Astrocyte (in vitro differentiated cells and primary cell): Measurements from ENCODE around the gene SLC2A13. TPM values are rescaled to one million over a fixed set of nuclear protein-coding genes. Genes with fewer than 3 reads are reported as not detected.

Experiments used
- DNase-seq: peaks from one replicate; pipeline ENCODE4 v3.0.0-alpha.2; 2010; ENCODE audit warnings: low read depth
- FAIRE-seq: peaks from 2 replicates; lab custom pipeline; 2011; peaks lifted over from hg19 to GRCh38; lab: Jason Lieb, UNC
- H2AFZ ChIP-seq: 2 replicates; pipeline ENCODE4 v1.6.0; 2012; ENCODE audit warnings: low read depth, low read length, inconsistent platforms
- H3K27ac ChIP-seq: 2 replicates; pipeline ENCODE4 v1.5.1; 2011; ENCODE audit warnings: low read depth, low read length, inconsistent platforms
- H3K27me3 ChIP-seq: 2 replicates; pipeline ENCODE4 v1.6.0; 2011; ENCODE audit warnings: low read length, inconsistent platforms; ENCODE audit not compliant: insufficient read depth
- H3K36me3 ChIP-seq: 2 replicates; pipeline ENCODE4 v1.5.1; 2011; ENCODE audit warnings: low read length, inconsistent platforms; ENCODE audit not compliant: insufficient read depth
- H3K4me1 ChIP-seq: 2 replicates; pipeline ENCODE4 v1.5.1; 2011; ENCODE audit warnings: low read length, inconsistent platforms; ENCODE audit not compliant: insufficient read depth
- H3K4me2 ChIP-seq: 2 replicates; pipeline ENCODE4 v1.6.0; 2012; ENCODE audit warnings: low read length, inconsistent platforms
- H3K4me3 ChIP-seq: 2 replicates; pipeline ENCODE4 v1.5.1; 2011; ENCODE audit warnings: low read depth, mild to moderate bottlenecking, low read length, inconsistent platforms; ENCODE audit not compliant: insufficient read depth
- H3K79me2 ChIP-seq: 2 replicates; pipeline ENCODE4 v1.6.0; 2012; ENCODE audit warnings: mild to moderate bottlenecking, low read length, inconsistent platforms; ENCODE audit not compliant: insufficient read depth
- H3K9ac ChIP-seq: 2 replicates; pipeline ENCODE4 v1.6.0; 2012; ENCODE audit warnings: mild to moderate bottlenecking, low read length, inconsistent platforms
- H3K9me3 ChIP-seq: 2 replicates; pipeline ENCODE4 v1.5.1; 2012; ENCODE audit warnings: low read depth, mild to moderate bottlenecking, low read length, inconsistent platforms; ENCODE audit not compliant: insufficient read depth
- H4K20me1 ChIP-seq: 2 replicates; pipeline ENCODE4 v1.6.0; 2012; ENCODE audit warnings: low read length, inconsistent platforms; ENCODE audit not compliant: insufficient read depth
- H3K27ac Mint-ChIP-seq: one replicate; pipeline ENCODE4 v1.8.0; 2021; ENCODE audit warnings: mild to moderate bottlenecking, mixed read lengths; ENCODE audit not compliant: unreplicated experiment
- H3K27me3 Mint-ChIP-seq: one replicate; pipeline ENCODE4 v1.8.0; 2021; ENCODE audit warnings: low read depth, mixed read lengths; ENCODE audit not compliant: unreplicated experiment
- H3K36me3 Mint-ChIP-seq: one replicate; pipeline ENCODE4 v1.8.0; 2021; ENCODE audit warnings: low read depth, mixed read lengths; ENCODE audit not compliant: unreplicated experiment
- H3K4me1 Mint-ChIP-seq: one replicate; pipeline ENCODE4 v1.8.0; 2021; ENCODE audit warnings: low read depth, mixed read lengths; ENCODE audit not compliant: unreplicated experiment
- H3K4me3 Mint-ChIP-seq: one replicate; pipeline ENCODE4 v1.8.0; 2021; ENCODE audit warnings: mild to moderate bottlenecking, moderate library complexity, mixed read lengths; ENCODE audit not compliant: unreplicated experiment
- H3K9me3 Mint-ChIP-seq: one replicate; pipeline ENCODE4 v1.8.0; 2021; ENCODE audit warnings: mild to moderate bottlenecking, mixed read lengths; ENCODE audit not compliant: unreplicated experiment
- CTCF ChIP-seq: IDR thresholded peaks from 2 replicates; pipeline ENCODE4 v1.5.1; 2011; ENCODE audit warnings: low read depth, mild to moderate bottlenecking, inconsistent platforms, low read length, moderate library complexity; ENCODE audit not compliant: insufficient read depth
- EZH2 ChIP-seq: IDR thresholded peaks from 2 replicates; pipeline ENCODE4 v1.6.1; 2012; ENCODE audit warnings: mild to moderate bottlenecking, low read length, inconsistent platforms; ENCODE audit not compliant: insufficient read depth
- total RNA-seq: library from RNA; stranded (reverse); gene quantifications from 2 replicates; pipeline ENCODE4 v1.2.1, GENCODE V29; 2021

Gene SLC2A13
- total RNA-seq, 1 donor from 2014 or later, result 10.2 TPM

GRCh38 chr12:39779768-39780340, 326.0 kb downstream of the SLC2A13 start:
- Mint-ChIP-seq H3K4me1 (no peaks in the 10 kb centered on the region), H3K27ac (no peak overlapping the region)
- no peak for FAIRE-seq

GRCh38 chr12:39777465-39777864, 328.4 kb downstream of the SLC2A13 start:
- H3K27me3 ChIP-seq, result no peaks in the 10 kb centered on the region
- H3K4me3 ChIP-seq, result no peak overlapping the region
- H3K27ac ChIP-seq, result no peak overlapping the region
- DNase-seq, result no peak
- Mint-ChIP-seq H3K4me1 (no peaks in the 10 kb centered on the region), H3K4me3 (no peak overlapping the region), H3K27ac (no peak overlapping the region), H3K9me3 (no peaks in the 10 kb centered on the region), H3K36me3 (no peaks in the 10 kb centered on the region), H3K27me3 (no peaks in the 10 kb centered on the region)
- H3K4me2 ChIP-seq, result no peak overlapping the region
- no peaks in the 10 kb centered on the region for H3K9me3 ChIP-seq
- H3K36me3 ChIP-seq, result no peaks in the 10 kb centered on the region
- H4K20me1 ChIP-seq, result no peaks in the 10 kb centered on the region
- TF ChIP-seq CTCF (no peak), EZH2 (no peak)
- H3K79me2 ChIP-seq, result no peaks in the 10 kb centered on the region
- no peak overlapping the region for H3K9ac ChIP-seq
- no peak overlapping the region for H2AFZ ChIP-seq
- H3K4me1 ChIP-seq, result no peaks in the 10 kb centered on the region
- no peak for FAIRE-seq

More at GRCh38 chr12:39779768-39780340, 326.0 kb downstream of the SLC2A13 start:
- Histone ChIP-seq H3K79me2 (no peaks in the 10 kb centered on the region), H3K4me1 (no peaks in the 10 kb centered on the region), H3K27ac (no peak overlapping the region), H3K4me3 (no peak overlapping the region), H4K20me1 (no peaks in the 10 kb centered on the region), H3K27me3 (no peaks in the 10 kb centered on the region), H2AFZ (no peak overlapping the region), H3K4me2 (no peak overlapping the region), H3K9ac (no peak overlapping the region), H3K9me3 (no peaks in the 10 kb centered on the region), H3K36me3 (no peaks in the 10 kb centered on the region)
- TF ChIP-seq EZH2, result no peak
- TF ChIP-seq CTCF, result no peak
- no peaks in the 10 kb centered on the region for H3K36me3 Mint-ChIP-seq
- H3K4me3 Mint-ChIP-seq, result no peak overlapping the region
- peaks cover 2% of the 10 kb centered on the region for H3K9me3 Mint-ChIP-seq
- no peaks in the 10 kb centered on the region for H3K27me3 Mint-ChIP-seq
- DNase-seq, result no peak

DNA sequence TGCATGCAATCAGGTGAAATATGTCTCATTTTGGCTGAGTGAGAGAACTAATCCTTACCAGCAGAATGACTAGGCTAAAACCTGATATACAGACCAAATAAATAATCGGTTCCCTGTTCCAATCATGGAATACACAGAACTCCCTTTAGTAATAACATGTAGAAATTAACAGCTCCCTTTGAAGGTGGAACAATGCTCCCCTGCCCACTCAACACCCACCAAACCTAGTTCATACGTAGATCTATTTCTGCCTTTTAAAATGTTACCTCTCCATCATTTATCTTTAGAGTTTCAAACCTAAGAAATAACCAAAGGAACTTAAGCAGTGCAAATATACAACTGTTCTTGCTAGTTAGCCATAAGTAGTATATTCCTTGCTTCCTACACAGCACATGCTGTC, 332.6 kb downstream of the SLC2A13 start:
- no peaks in the 10 kb centered on the region for H3K27me3 ChIP-seq
- H3K4me2 ChIP-seq, result no peak overlapping the region
- H3K9ac ChIP-seq, result no peak overlapping the region
- Mint-ChIP-seq H3K36me3 (no peaks in the 10 kb centered on the region), H3K27me3 (no peaks in the 10 kb centered on the region), H3K4me1 (peaks cover 5% of the 10 kb centered on the region), H3K9me3 (no peaks in the 10 kb centered on the region), H3K27ac (no peak overlapping the region), H3K4me3 (no peak overlapping the region)
- no peaks in the 10 kb centered on the region for H3K9me3 ChIP-seq
- no peak overlapping the region for H3K27ac ChIP-seq
- H3K36me3 ChIP-seq, result no peaks in the 10 kb centered on the region
- DNase-seq (no peak), FAIRE-seq (no peak)
- TF ChIP-seq EZH2 (no peak), CTCF (no peak)
- H3K79me2 ChIP-seq, result no peaks in the 10 kb centered on the region
- H2AFZ ChIP-seq, result no peak overlapping the region
- H3K4me3 ChIP-seq, result no peak overlapping the region
- H3K4me1 ChIP-seq, result no peaks in the 10 kb centered on the region
- H4K20me1 ChIP-seq, result no peaks in the 10 kb centered on the region
